HG02970 (cell line): ENCODE data around the gene TBX2.

Experiments
- ATAC-seq: cut with Tn5 transposase; IDR thresholded peaks from one replicate; pipeline ENCODE4 v1.9.1; 2021; ENCODE audit warnings: mild to moderate bottlenecking, moderate library complexity, moderate number of reproducible peaks; ENCODE audit not compliant: unreplicated experiment, low FRiP score

The TBX2 gene

GRCh38 chr17:61368049-61368831, 31.4 kb upstream of the TBX2 start:
- ATAC-seq = no peak

GRCh38 chr17:61368832-61369450, 30.7 kb upstream of the TBX2 start:
- no peak for ATAC-seq

DNA sequence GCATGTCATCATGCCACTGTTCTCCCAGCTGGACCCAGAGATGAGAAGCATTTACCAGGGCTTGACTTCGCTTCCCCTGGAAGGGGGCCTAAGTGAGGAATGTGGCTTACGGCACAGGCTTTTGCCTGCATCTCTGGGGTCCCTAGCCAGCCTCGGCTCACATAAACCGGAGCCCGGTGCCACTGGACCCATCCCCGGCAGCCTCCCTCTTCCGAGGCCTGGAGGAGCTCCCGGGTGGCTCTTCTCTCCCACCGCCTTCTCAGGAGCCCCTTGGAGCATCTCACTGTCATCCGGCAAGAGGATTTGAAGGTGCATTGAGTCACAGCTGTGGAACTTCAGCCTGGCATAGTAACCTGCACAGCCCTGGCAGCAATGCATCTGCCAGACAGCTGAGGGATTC, 29.9 kb upstream of the TBX2 start:
- ATAC-seq = no peak

- no peak for ATAC-seq
Observed at GRCh38 chr17:61371179-61371578, 28.5 kb upstream of the TBX2 start.

DNA sequence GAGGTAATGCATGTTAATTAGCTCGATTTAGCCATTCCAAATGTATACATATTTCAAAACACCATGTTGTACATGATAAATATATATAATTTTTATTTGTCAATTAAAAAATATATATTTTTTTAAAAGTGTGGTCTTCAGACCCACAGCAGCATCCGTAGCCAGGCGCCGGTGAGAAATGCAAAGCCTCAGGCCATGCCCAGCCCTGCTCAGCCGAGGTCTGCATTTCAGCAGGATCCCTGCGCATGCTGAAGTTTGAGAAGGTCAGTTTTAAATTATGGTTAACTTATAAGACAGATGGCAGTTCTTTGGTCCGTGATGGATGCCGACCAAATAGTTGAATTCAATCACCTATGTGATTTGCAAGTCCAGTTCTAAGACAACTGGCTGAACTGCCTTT, 28.0 kb upstream of the TBX2 start:
- ATAC-seq = no peak

- ATAC-seq = no peak
Observed at GRCh38 chr17:61372436-61372835, 27.2 kb upstream of the TBX2 start.

DNA sequence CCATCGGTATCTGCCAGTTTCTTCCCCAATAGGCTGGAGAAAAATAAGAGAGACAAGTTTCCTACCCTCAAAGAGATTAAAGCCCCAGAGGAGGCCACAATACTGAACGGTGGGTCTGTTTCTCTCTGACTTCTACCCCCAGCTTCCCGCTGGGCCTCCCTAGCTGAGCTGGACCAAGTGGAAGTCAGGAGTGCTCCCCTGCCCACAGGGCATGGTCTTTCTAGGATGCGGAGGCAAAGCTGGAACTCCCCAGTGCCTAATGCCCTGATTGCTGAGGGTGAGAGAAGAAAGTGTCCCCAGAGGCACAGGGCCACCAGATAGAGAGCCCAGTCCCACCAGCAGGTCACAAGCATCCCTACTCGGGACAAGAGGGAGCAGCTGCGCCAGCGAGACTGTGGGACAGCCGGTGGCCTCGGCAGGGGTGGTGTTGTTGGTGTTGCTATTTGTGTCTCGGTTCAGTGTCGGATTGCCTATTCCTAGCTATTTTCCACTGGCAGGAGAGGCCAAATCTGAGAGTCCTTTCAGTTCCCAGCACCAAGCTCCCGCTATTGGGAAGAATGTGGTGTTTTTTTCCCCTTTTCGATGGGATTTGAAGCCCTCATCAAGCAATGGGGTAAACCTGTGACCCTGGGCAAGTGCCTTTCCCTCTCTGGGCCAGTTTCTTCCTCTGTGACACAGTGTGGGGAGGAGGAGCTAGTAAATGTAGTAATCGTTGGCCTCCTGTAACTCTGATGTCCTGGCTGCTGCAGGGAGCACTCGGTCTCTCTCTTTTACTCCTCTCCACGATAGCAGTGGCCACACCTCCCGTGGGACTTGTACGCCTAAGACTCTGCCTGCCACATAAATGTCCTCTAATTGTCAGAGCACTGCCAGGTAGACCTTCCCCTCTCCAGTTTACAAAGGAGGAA, 22.5 kb upstream of the TBX2 start:
- no peak for ATAC-seq

DNA sequence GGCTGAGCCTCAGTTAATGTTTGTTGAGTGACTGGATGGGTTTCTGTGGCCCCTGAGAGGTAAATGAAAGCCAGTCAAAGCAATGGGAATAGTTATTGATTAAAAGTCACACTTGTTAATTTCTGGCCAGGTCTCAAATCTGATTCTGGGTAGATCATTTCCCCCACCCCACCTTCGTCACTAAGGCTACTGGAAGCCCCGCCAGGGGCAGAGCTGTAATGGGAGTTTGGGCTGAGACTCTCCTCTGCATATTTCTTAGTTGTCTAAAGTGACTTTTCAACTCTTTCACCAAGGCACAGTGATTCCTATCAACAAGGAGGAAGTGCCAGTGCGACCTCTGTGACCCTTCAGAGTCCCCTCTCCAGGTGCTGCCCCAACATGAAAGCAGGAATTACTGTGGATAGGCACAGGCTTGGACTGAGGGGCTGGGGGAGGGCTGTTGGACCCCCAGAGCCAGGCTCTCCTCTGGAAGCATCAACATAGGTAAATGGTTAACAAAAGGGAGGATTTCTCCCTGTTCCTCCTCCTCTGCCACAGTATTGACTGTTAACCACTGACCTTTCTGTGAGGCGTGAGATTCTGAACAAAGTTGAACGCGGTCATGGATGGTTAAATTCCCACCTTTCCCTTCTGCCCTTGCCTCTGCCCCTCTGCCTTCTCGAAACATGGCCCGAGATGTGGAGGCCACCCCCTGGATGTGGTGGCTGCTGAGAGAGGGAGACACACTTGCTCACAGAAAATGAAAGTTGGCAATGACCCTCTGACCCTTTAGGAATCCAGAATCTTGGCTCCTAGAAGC, 20.8 kb upstream of the TBX2 start:
- ATAC-seq = no peak

- no peak for ATAC-seq
Observed at GRCh38 chr17:61379457-61380216, 20.0 kb upstream of the TBX2 start.

DNA sequence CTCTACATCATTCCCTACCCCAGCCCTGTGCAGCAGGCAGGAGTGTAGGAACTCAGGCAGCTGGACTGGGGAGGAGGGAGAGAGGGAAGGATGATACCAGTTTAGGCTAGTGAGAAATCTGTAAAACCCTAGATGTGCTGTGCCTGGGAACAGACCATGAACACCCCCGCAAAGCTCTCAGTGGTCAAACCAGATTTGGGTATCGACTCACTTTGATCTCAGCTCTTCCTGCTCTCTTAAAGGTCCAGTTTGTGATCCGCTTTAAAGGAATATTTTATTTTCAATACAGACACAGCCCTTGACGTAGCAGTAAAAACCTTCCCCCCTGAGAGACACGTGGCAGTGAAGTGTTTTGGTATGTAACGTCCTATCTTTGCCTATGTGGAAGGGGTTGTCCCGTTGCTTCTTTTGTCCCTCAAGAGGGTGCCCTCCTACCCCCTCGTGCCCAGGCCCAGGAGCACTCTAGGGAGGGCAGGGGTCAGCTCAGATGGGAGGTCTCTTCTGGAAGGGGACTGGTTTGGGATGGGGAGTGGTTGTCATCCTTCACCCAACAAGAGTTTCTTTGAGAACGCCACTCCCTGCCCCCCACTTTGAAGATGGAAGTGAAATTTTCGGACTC, 19.3 kb upstream of the TBX2 start:
- ATAC-seq = no peak

- no peak for ATAC-seq
Observed at GRCh38 chr17:61380836-61381525, 18.7 kb upstream of the TBX2 start.

- ATAC-seq = no peak
Observed at GRCh38 chr17:61381537-61381936, 18.1 kb upstream of the TBX2 start.

GRCh38 chr17:61382796-61383688, 16.6 kb upstream of the TBX2 start:
- no peak for ATAC-seq

GRCh38 chr17:61383689-61384201, 15.9 kb upstream of the TBX2 start:
- ATAC-seq = no peak

DNA sequence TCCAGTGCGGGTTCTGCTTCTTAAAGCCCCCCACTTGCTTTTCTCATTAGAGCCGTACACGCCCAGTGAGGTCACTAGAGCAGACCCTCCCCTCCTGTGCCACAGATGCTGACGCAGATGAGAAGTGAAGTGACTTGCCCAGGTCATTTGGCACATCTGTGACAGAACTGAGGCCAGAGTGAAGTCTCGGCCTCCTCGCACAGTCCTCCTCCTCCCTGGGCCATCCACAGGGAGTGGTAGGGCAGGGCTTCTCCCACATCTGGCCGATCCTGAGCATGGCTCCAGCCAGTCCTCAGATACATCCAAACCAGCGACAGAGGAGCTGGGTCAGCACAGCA, 15.3 kb upstream of the TBX2 start:
- ATAC-seq = no peak

DNA sequence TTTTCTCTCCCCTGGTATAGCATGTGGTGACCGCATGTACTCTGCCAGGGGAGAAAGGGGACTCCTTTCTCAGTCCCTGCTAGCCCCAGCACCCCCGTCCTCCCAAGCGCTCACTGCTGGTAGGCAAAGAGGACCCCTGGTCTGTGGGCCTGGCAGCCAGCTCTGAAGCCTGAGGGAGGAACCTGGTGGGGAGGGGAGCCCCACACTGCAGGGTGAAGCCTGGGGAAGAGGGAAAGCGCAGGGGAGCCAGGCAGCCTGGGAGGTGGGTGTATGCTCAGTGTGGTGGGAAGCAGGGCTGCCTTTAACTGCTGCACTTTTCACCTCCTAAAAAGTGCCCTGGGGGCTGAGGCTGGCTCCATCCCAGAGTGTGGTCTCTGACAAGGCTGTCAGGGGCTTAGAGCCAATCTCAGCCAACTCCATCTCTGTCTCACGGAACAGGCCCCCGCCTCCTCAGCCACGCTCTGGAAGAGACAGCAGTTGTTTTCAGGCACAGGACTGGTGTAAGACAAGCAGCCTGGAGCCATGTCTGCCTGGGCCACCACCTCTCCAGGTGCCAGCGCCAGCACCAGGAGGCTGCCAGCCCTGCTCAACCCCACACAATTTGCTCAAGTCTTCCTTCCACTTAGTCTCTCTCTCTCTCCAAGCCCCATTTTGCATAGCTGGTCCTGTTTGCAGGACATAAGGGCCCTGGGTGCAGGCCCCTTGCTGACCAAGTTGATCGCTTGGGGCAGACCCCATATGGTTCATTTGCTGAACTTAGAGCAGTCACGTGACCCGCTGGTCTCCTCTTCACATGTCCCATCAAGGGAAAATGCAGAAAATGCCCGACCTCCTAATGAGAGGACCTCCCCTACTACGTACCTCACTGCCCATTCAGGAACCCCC, 14.7 kb upstream of the TBX2 start:
- no peak for ATAC-seq
